LNCAP (cell line): ENCODE data around the gene ASGR1.

Experiments used
- TF ChIP-seq, protein P1 (sequence below): fragments of 450-650 bp; IDR thresholded peaks from 2 replicates; pipeline ENCODE4 v1.5.1; 2017; ENCODE audit warnings: mild to moderate bottlenecking

The ASGR1 gene

DNA sequence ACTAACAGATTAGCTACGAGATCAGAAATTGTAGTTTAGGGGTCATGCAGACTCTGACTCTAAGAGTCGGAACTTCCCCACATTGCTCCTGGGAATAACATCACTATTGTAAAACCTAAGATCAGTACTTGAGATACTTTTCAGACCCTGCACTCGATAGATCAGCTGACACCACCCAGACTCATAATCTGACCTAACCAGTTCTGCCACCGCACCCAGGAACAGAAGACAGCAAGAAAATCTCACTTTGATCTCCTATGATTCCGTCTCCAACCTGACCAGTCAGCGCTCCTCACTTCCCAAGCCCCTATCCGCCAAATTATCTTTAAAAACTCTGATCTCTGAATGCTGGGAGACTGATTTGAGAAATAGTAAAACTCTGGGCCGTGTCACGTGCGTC lies 37.3 kb downstream of the ASGR1 start:
- TF ChIP-seq, protein P1, sequence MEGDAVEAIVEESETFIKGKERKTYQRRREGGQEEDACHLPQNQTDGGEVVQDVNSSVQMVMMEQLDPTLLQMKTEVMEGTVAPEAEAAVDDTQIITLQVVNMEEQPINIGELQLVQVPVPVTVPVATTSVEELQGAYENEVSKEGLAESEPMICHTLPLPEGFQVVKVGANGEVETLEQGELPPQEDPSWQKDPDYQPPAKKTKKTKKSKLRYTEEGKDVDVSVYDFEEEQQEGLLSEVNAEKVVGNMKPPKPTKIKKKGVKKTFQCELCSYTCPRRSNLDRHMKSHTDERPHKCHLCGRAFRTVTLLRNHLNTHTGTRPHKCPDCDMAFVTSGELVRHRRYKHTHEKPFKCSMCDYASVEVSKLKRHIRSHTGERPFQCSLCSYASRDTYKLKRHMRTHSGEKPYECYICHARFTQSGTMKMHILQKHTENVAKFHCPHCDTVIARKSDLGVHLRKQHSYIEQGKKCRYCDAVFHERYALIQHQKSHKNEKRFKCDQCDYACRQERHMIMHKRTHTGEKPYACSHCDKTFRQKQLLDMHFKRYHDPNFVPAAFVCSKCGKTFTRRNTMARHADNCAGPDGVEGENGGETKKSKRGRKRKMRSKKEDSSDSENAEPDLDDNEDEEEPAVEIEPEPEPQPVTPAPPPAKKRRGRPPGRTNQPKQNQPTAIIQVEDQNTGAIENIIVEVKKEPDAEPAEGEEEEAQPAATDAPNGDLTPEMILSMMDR = no peak

DNA sequence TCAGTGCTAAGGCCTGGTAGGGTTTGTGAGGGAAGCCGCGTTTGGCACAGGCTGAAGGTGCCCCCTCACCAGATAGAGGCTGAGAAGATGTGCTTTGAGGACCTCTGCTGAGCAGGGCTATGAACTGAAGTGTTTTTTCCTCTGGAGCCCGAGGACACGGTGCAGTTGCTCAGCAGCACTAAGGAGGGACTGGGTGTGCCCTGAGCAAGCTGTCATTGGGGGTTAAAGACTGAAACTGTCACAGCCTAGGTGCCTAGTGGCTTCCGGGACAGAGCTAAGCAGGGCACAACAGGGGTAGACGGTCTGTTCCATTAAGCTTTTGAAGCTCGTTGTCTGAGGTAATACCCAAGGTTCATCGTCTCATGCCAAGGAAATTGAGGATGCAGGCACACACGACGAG lies 39.8 kb downstream of the ASGR1 start:
- TF ChIP-seq, protein P1 = no peak

DNA sequence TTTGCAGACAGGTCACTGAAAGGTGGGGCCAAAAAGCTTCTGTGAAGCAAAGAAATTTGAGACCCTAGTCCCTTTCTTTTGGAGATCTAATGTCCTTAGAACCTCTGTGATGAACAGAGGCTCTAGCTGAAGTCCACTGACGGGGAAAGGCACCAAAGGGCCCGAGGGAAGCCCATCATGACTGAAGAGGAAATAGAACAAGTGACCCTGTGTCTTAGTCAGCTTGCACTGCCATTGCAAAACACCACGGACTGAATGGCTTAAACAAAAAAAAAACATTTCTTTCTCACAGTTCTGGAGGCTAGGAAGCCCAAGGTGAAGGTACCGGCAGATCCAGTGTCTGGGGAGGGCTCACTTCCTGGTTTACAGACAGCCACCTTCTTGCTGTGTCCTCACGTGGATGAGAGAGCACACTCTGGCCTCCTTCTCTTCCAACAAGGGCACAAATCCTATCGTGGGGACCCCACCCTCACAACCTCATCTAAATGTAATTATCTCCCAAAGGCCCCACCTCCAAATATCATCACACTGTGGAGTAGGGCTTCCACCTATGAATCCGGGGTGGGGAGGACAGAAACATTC lies 40.3 kb downstream of the ASGR1 start:
- TF ChIP-seq, protein P1 = no peak

DNA sequence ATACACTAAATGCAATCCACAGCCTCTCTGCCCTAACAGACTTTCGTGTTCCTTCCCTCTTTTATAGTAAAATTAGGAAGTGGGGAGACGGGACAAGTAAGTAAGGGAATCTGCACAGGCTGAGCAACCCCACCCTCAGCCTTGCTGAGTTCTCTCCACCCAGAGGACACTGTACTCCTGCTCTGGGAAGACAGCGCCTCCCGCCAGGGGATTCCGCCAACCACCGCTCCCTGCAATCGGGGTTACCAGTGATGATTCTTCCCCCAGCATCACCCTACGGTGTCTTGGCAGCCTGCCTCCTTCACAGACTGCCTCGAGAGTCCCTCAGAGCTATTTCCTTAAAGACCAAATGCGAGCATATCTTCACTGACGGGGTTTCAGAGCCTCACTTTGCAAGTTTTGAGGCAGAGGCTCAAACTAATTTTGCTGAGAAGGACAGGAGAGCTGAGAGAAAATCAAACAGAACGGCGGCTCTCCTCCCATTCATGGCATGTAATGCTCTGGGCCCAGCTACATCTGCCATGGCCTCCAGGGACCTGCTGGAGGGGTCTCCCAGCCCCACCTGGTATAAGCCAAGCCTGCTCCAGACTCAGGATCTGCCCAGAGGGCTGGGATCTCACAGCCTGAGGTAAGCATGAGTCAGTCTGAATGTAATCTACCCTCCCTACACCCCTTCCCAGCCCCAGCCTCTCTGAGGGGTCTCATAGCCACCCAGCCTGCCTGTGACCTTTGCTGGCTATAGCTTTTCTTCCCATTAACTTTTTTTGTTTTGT lies 41.8 kb downstream of the ASGR1 start:
- TF ChIP-seq, protein P1 = no peak

DNA sequence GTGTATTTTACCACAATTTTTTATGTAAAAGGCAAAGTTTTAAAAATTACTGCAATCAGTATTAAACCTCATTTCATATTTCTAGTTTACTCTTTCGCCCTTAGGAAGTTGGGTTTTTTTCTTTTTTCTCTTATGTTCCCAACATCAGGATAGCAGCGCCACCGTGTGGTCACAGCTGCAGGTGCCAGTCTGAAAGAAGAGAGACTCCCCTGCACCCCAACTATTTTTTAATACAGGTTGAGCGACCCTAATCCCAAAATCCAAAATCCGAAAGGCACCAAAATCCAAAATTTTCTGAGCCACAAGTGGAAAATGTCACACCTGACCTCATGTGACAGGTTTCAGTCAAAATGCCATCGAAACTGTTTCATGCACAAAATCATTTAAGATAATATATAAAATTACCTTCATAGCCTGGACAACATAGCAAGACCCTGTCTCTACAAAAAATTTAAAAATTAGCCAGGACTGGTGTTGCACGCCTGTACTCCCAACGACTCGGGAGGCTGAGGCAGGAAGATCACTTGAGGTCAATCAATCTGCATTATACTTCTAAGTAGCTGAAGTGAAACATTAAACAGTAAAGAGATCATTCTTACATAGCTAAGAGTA lies 42.8 kb downstream of the ASGR1 start:
- TF ChIP-seq, protein P1 = peak; percentile 98

DNA sequence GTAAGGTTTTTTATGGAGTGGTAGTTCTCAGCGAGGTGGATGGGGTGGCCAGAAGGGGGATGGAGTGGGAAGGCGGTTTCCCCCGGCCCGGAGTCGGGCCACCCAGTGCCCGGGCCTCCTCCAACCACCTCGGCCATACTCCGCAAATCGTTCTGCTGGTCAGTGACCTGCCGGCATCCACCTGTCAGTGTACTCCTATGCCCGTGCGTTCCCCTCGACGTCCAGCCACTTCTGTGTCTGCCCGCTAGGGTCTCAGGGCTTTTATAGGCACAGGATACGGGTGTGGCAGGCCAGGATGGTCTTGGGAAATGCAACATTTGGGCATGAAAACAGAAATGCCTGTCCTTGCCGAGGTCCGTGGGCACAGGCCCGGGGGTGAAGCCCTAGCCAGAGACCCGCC lies 45.3 kb downstream of the ASGR1 start:
- TF ChIP-seq, protein P1 = no peak

DNA sequence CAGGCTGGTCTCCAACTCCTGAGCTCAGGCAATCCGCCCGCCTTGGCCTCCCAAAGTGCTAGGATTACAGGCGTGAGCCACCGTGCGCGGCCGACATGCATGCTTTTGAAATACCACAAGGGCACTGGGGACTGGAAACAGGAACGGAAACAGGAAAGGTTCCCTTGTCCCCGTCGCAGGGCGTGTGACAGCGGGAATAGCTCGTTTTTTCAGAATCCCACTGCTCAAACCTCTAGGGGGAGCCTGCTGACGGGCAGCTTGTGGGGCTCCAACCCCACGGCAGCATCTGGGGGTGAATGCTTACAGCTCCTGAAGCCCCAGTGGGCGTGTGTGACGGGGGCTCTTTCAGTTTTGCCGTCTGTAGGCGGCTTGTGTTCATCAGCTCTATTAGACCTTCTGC lies 45.7 kb downstream of the ASGR1 start:
- TF ChIP-seq, protein P1 = no peak
